CD4-positive, alpha-beta T cell treated with Interferon gamma for 1 hour (primary cell): ENCODE results near the gene SLC32A1.

Experiments used
- DNase-seq: peaks from one replicate; pipeline ENCODE4 v3.0.0-alpha.2; 2020

Gene SLC32A1

GRCh38 chr20:38725931-38726803, 1.9 kb downstream of the SLC32A1 start:
- DNase-seq, result no peak

GRCh38 chr20:38726804-38727606, 2.7 kb downstream of the SLC32A1 start:
- DNase-seq, result peak; percentile 38

GRCh38 chr20:38727607-38728190, 3.4 kb downstream of the SLC32A1 start:
- no peak for DNase-seq

- DNase-seq, result no peak
Observed at GRCh38 chr20:38728191-38728781, 4.0 kb downstream of the SLC32A1 start.

GRCh38 chr20:38728911-38729642, 4.8 kb downstream of the SLC32A1 start:
- no peak for DNase-seq

- no peak for DNase-seq
Observed at GRCh38 chr20:38729767-38730166, 5.5 kb downstream of the SLC32A1 start.

GRCh38 chr20:38730167-38730988, 6.1 kb downstream of the SLC32A1 start:
- DNase-seq, result no peak

GRCh38 chr20:38730989-38731737, 6.9 kb downstream of the SLC32A1 start:
- DNase-seq, result peak; percentile 60

GRCh38 chr20:38731738-38732113, 7.4 kb downstream of the SLC32A1 start:
- no peak for DNase-seq

- DNase-seq, result no peak
Observed at GRCh38 chr20:38732981-38733380, 8.7 kb downstream of the SLC32A1 start.

GRCh38 chr20:38735172-38735571, 10.9 kb downstream of the SLC32A1 start:
- DNase-seq, result no peak

- no peak for DNase-seq
Observed at GRCh38 chr20:38737887-38738286, 13.6 kb downstream of the SLC32A1 start.

GRCh38 chr20:38745757-38746156, 21.5 kb downstream of the SLC32A1 start:
- no peak for DNase-seq

GRCh38 chr20:38747495-38748096, 23.3 kb downstream of the SLC32A1 start:
- DNase-seq, result no peak

GRCh38 chr20:38748097-38748860, 24.0 kb downstream of the SLC32A1 start, which contains the start of gene ACTR5:
Gene ACTR5, plus strand, starts transcription at chr20:38748460. Its CDS starts 19 bp downstream, at chr20:38748479.
- peak; percentile 94 for DNase-seq

- peak; percentile 40 for DNase-seq
Observed at GRCh38 chr20:38748861-38749149, 24.5 kb downstream of the SLC32A1 start.

- DNase-seq, result no peak
Observed at GRCh38 chr20:38751360-38751976, 27.2 kb downstream of the SLC32A1 start.

GRCh38 chr20:38752029-38752428, 27.7 kb downstream of the SLC32A1 start:
- no peak for DNase-seq

- DNase-seq, result no peak
Observed at GRCh38 chr20:38754924-38755323, 30.6 kb downstream of the SLC32A1 start.
